HG02970 (cell line): ENCODE data around the gene PTX3.

Experiments
- ATAC-seq: cut with Tn5 transposase; IDR thresholded peaks from one replicate; pipeline ENCODE4 v1.9.1; 2021; ENCODE audit warnings: mild to moderate bottlenecking, moderate library complexity, moderate number of reproducible peaks; ENCODE audit not compliant: unreplicated experiment, low FRiP score

PTX3 gene

DNA sequence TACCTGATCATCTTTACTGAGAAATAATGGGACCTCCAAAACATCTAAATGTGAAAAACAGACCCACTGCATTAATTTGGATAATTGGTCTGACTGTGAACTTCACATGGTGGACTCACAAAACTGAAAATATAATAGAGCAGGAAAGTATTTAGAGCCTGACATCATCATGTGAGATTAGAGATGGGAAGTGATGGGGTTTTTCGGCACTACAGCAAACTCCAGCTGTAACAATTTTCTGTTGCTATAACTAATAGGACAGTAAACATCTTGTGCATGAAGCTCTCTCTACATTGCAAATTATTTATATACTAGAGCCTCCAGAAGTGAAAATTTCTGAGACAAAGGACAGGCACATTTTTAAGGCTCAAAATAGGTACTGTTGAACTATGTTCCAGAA, 34.4 kb downstream of the PTX3 start:
- ATAC-seq = no peak

DNA sequence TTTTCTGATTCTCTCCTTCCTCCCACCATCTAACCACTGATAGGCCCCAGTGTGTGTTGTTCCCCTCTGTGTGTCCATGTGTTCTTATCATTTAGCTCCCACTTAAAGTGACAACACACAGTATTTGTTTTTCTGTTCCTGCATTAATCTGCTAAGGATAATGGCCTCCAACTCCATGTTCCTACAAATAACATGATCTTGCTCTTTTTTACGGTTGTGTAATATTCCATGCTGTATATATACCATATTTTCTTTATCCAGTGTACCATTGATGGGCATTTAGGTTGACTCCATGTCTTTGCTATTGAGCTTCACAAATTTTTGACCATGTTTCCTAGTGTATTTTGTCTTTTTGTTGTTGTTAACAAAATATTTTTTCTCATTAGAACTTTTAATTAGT, 36.0 kb downstream of the PTX3 start:
- ATAC-seq = no peak

DNA sequence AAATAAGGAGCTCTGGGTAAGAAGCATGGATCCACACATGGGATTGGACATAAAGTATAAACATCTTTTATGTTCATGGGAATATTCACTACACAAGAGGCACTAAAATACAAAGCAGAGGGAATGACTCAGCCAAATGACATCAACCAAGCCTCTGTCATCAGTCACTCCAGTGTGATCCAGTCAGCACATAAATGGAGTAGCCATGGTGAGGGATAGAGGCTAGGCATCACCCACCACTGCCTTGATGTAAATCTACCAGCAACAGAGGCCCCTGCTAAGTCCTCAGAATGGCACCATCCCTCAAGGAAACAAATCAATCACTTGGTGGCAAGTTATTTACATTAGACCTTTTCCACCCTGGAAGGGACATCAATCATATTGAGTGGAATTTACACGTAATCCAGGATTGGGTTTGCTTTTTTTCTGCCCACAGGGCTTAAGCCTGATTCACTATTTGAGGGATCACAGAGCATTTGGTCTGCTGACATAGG, 39.3 kb downstream of the PTX3 start:
- no peak for ATAC-seq

DNA sequence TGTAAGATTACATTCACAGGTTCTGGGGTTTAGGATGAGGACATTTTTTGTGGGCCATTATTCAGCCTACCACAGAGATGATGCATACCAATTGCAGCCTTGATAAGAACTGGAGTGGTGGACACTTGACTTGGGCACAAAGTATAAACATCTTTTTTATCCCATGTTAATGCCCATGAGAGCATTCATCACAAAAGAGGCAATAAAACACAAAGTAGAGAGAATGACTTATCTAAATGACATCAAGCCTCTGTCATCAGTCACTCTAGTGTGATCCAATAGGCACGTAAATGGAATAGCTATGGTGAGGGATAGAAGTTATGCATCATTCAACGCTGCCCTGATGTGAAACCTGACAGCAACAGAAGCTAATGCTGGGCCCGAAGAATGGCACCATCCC, 40.8 kb downstream of the PTX3 start:
- no peak for ATAC-seq

DNA sequence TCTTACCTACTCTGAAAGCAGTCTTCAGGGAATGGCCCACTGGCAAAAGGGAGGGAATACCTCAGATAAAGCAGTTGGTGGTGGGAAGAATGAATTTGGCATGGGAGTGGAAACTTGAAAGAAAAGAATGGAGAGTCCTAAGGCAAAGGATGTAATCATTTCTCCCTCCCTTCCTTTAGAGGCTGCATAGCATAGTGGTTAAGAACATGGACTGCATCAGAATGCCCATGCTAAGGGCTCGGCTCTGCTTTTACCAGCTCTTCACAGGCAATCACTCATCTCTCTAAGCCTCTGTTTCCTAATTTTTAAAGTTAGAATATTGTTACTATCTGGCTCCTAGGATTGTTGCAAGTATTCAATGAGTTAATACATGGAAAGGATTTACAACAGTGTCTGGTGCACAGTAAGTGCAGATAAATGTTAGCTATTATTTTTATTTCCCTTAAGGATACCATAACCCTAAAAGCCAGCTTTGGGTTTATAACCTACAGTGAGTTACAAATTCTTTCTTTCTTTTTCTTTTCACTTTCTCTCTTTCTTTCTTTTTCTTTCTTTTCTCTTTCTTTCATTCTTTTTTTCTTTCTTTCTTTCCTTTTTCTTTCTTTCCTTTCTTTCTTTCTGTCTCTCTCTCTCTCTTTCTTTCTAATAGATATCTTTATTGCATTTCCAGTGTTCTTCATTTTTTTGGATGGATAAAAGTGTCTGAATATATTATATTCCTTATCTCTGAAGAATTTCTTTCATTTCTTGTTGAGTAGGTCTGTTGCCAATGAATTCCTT, 43.0 kb downstream of the PTX3 start:
- ATAC-seq = no peak

DNA sequence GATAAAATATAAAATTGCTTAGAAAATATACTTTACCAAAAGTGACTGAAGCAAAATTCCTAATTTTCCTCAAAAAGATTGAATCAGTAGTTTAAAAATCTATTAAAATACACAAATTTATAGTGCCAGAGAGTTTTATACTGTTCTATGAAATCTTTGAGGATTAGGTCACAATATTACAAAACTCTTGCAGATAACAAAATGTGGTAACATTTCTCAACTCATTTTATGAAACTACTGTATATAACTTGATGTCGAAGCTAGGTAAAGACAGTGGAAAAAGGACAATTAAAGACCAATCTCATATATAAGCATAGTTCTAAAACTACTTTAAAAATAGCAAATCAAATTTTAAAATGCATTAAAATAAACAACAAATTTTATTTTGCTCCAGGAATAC, 50.7 kb downstream of the PTX3 start:
- ATAC-seq = no peak

DNA sequence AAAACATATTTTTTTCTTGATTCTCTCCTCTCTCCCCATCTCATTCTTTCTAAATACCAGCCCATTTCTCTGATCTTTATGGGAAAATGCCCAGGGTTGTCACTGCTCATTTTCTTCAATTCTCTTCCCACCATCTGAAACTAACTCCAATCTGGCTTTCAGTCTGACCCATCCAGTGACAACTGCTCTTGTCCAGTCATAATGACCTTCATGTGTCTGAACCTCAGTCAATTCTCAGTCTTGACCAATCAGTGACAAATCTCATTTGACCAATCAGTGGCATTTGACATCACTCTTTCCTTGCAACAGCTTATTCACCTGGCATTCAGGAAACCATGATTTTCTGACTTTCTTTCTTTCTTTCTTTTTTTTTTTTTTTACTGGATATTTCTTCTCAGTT, 51.5 kb downstream of the PTX3 start:
- no peak for ATAC-seq

DNA sequence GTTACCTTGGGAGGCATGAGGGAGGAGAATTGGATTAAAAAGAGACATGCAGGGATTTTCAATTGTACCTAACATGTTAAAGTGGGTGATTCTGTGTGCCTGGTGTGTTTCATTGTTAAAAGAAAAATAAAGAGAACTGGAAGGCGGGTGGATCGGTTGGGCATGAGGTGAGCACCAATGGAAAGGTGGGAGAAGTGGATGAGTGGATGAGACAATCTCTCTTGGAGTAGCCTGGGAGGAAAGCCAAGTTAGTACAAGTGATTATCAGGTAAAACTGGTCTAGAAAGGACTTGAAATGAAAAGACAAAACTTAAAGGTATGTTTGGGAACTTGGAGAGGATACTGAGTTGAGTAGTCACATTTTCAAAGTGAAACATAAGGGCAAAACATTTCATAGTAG, 54.5 kb downstream of the PTX3 start:
- no peak for ATAC-seq
